Erythroblast (primary cell): Measurements from ENCODE around the gene NEMP1.
"Not testable (repeated sequence)": the region's sequence is repeated elsewhere in the genome, so short reads cannot be mapped to it uniquely, and the experiment has no call there.

ENCODE experiments used
- GATA1 ChIP-seq: IDR thresholded peaks from 2 replicates; pipeline ENCODE4 v1.6.1; 2011; ENCODE audit warnings: low read depth, mild to moderate bottlenecking, control low read depth, low read length, moderate library complexity
- POLR2A ChIP-seq: IDR thresholded peaks from 2 replicates; pipeline ENCODE4 v1.6.1; 2011; ENCODE audit warnings: mild to moderate bottlenecking, low read length

DNA sequence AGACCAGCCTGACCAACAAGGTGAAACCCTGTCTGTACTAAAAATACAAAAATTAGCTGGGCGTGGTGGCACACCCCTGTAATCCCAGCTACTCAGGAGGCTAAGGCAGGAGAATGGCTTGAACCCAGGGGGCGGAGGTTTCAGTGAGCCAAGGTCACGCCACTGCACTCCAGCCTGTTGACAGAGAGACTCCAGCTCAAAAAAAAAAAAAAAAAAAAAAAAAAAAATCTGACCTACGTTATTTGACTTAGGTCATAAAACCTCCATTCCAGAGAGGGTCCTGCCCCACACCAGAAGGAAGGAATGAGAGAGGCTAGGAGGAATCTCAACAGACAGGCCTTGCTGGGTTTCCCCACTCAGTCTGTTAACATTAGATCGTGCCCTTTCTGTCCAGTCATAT, 60.2 kb downstream of the NEMP1 start:
- TF ChIP-seq POLR2A, GATA1: not testable (repeated sequence)
